Fibroblast of upper back skin (primary cell): Measurements from ENCODE around the gene POLR3K.
"Not testable (repeated sequence)": the region's sequence is repeated elsewhere in the genome, so short reads cannot be mapped to it uniquely, and the experiment has no call there.

Source experiments
- DNase-seq: peaks from one replicate; pipeline ENCODE4 v3.0.0-alpha.2; 2013

The POLR3K gene

GRCh38 chr16:42069-42457 lies 11.3 kb downstream of the POLR3K start:
- no peak for DNase-seq

GRCh38 chr16:41439-42068 lies 11.9 kb downstream of the POLR3K start:
- no peak for DNase-seq

GRCh38 chr16:38941-39892 lies 14.2 kb downstream of the POLR3K start:
- DNase-seq: no peak

GRCh38 chr16:38206-38605 lies 15.2 kb downstream of the POLR3K start:
- not testable (repeated sequence) for DNase-seq

GRCh38 chr16:37511-37910 lies 15.9 kb downstream of the POLR3K start:
- no peak for DNase-seq

- no peak for DNase-seq
Measured at GRCh38 chr16:36336-36984, 16.9 kb downstream of the POLR3K start.

- no peak for DNase-seq
Measured at GRCh38 chr16:35678-36305, 17.6 kb downstream of the POLR3K start.

GRCh38 chr16:35011-35677 lies 18.3 kb downstream of the POLR3K start:
- DNase-seq: no peak

GRCh38 chr16:34648-34987 lies 18.8 kb downstream of the POLR3K start:
- no peak for DNase-seq

- no peak for DNase-seq
Measured at GRCh38 chr16:33877-34647, 19.3 kb downstream of the POLR3K start.

- not testable (repeated sequence) for DNase-seq
Measured at GRCh38 chr16:33154-33876, 20.1 kb downstream of the POLR3K start.

- not testable (repeated sequence) for DNase-seq
Measured at GRCh38 chr16:30627-31026, 22.8 kb downstream of the POLR3K start.

- DNase-seq: not testable (repeated sequence)
Measured at GRCh38 chr16:25926-26348, 27.5 kb downstream of the POLR3K start.

GRCh38 chr16:24151-24550 lies 29.3 kb downstream of the POLR3K start:
- DNase-seq: not testable (repeated sequence)

GRCh38 chr16:20886-21285 lies 32.5 kb downstream of the POLR3K start:
- not testable (repeated sequence) for DNase-seq

GRCh38 chr16:17062-17765 lies 36.2 kb downstream of the POLR3K start:
- not testable (repeated sequence) for DNase-seq

- DNase-seq: not testable (repeated sequence)
Measured at GRCh38 chr16:10772-11171, 42.6 kb downstream of the POLR3K start.

- no peak for DNase-seq
Measured at GRCh38 chr16:9903-10665, 43.3 kb downstream of the POLR3K start.
